RWPE2 (cell line): Measurements from ENCODE around the gene SLAIN1.

ENCODE experiments used
- ATAC-seq: fragments of 200-7000 bp; cut with Tn5 transposase; 3 replicates; pipeline ENCODE4 v1.9.1; 2021; ENCODE audit warnings: low read depth
- DNase-seq: peaks from one replicate; pipeline ENCODE4 v3.0.0-alpha.2; 2020; ENCODE audit warnings: low spot score
- H3K27ac ChIP-seq: fragments of 450-650 bp; 2 replicates; pipeline ENCODE4 v1.5.1; 2017; ENCODE audit warnings: mild to moderate bottlenecking; ENCODE audit not compliant: poor library complexity, severe bottlenecking
- H3K27me3 ChIP-seq: fragments of 250-450 bp; sonication (Bioruptor Pico); 2 replicates; pipeline ENCODE4 v1.5.1; 2021; ENCODE audit warnings: mild to moderate bottlenecking, moderate library complexity; ENCODE audit not compliant: insufficient read depth, poor library complexity, severe bottlenecking
- H3K36me3 ChIP-seq: fragments of 250-450 bp; sonication (Bioruptor Pico); 2 replicates; pipeline ENCODE4 v1.5.1; 2020; ENCODE audit warnings: low read depth, mild to moderate bottlenecking, moderate library complexity
- H3K4me1 ChIP-seq: fragments of 250-450 bp; sonication (Bioruptor Pico); 2 replicates; pipeline ENCODE4 v1.5.1; 2021; ENCODE audit warnings: mild to moderate bottlenecking, moderate library complexity; ENCODE audit not compliant: insufficient read depth, poor library complexity, severe bottlenecking
- H3K4me3 ChIP-seq: fragments of 250-450 bp; sonication (Bioruptor Pico); 2 replicates; pipeline ENCODE4 v1.5.1; 2021; ENCODE audit warnings: mild to moderate bottlenecking, moderate library complexity; ENCODE audit not compliant: severe bottlenecking
- H3K9me3 ChIP-seq: fragments of 250-450 bp; sonication (Bioruptor Pico); 2 replicates; pipeline ENCODE4 v1.5.1; 2021; ENCODE audit warnings: mild to moderate bottlenecking, moderate library complexity; ENCODE audit not compliant: severe bottlenecking
- CTCF ChIP-seq: fragments of 450-650 bp; IDR thresholded peaks from one replicate; pipeline ENCODE4 v1.5.1; 2017; ENCODE audit warnings: mild to moderate bottlenecking, moderate library complexity; ENCODE audit not compliant: poor library complexity, severe bottlenecking

Gene SLAIN1

GRCh38 chr13:77732287-77732686 lies 34.8 kb downstream of the SLAIN1 start:
- no peaks in the 10 kb centered on the region for H3K27me3 ChIP-seq
- H3K4me1 ChIP-seq = no peaks in the 10 kb centered on the region
- no peak for ATAC-seq
- H3K4me3 ChIP-seq = no peak overlapping the region
- H3K9me3 ChIP-seq = no peaks in the 10 kb centered on the region
- DNase-seq = no peak
- H3K36me3 ChIP-seq = no peaks in the 10 kb centered on the region
- no peak overlapping the region for H3K27ac ChIP-seq
- TF ChIP-seq CTCF = no peak

GRCh38 chr13:77733674-77734073 lies 36.2 kb downstream of the SLAIN1 start:
- Histone ChIP-seq H3K27ac (no peak overlapping the region), H3K27me3 (no peaks in the 10 kb centered on the region), H3K9me3 (no peaks in the 10 kb centered on the region), H3K4me3 (no peak overlapping the region), H3K36me3 (no peaks in the 10 kb centered on the region), H3K4me1 (no peaks in the 10 kb centered on the region)
- ATAC-seq (no peak), DNase-seq (no peak)
- no peak for TF ChIP-seq CTCF

- no peaks in the 10 kb centered on the region for H3K36me3 ChIP-seq
- H3K4me1 ChIP-seq = no peaks in the 10 kb centered on the region
- no peak for TF ChIP-seq CTCF
- ATAC-seq (no peak), DNase-seq (no peak)
- no peaks in the 10 kb centered on the region for H3K9me3 ChIP-seq
- H3K27ac ChIP-seq = no peak overlapping the region
- H3K27me3 ChIP-seq = peaks cover 8% of the 10 kb centered on the region
- H3K4me3 ChIP-seq = no peak overlapping the region
These were observed 40.2 kb downstream of the SLAIN1 start for GRCh38 chr13:77737583-77738200.

- Histone ChIP-seq H3K36me3 (no peaks in the 10 kb centered on the region), H3K27me3 (peaks cover 8% of the 10 kb centered on the region), H3K4me1 (no peaks in the 10 kb centered on the region), H3K9me3 (no peaks in the 10 kb centered on the region), H3K27ac (no peak overlapping the region), H3K4me3 (no peak overlapping the region)
- ATAC-seq (no peak), DNase-seq (no peak)
- TF ChIP-seq CTCF = no peak
These were observed 42.7 kb downstream of the SLAIN1 start for GRCh38 chr13:77740097-77740735.
